ENCODE data around the gene CHCHD1.
A peak's percentile ranks its signal among the peaks of the same experiment; 100 is the strongest.
"Not testable (repeated sequence)": the region's sequence is repeated elsewhere in the genome, so short reads cannot be mapped to it uniquely, and the experiment has no call there.

Gene CHCHD1

DNA sequence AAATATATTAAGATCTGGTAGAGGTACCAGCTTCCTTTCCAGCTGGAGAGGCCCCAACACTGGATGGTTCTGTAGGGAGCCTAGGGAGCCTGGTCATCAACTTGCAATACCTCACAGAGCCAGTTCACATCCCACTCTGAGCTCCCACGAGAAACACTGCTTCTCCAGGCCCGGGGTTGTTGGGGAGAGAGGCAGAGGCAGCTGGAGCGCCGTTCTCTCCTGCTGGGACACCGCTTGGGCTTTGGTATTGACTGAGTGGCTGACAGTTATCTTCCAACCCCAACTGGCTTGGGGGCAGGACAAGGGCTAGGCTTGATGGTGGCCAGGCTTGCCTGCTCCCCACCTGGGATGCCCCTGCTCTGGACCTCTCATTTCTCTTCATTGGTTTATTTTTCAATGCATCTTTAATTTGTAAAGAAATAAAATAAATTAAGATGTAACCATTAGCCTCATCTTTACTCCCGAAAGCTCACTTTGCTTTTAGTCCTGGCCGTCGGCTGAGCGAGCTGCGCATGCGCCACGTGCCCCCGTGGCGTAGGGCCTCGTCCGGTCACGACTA is 10.0 kb upstream of the CHCHD1 start:
- DNase-seq: peak; percentile 16

DNA sequence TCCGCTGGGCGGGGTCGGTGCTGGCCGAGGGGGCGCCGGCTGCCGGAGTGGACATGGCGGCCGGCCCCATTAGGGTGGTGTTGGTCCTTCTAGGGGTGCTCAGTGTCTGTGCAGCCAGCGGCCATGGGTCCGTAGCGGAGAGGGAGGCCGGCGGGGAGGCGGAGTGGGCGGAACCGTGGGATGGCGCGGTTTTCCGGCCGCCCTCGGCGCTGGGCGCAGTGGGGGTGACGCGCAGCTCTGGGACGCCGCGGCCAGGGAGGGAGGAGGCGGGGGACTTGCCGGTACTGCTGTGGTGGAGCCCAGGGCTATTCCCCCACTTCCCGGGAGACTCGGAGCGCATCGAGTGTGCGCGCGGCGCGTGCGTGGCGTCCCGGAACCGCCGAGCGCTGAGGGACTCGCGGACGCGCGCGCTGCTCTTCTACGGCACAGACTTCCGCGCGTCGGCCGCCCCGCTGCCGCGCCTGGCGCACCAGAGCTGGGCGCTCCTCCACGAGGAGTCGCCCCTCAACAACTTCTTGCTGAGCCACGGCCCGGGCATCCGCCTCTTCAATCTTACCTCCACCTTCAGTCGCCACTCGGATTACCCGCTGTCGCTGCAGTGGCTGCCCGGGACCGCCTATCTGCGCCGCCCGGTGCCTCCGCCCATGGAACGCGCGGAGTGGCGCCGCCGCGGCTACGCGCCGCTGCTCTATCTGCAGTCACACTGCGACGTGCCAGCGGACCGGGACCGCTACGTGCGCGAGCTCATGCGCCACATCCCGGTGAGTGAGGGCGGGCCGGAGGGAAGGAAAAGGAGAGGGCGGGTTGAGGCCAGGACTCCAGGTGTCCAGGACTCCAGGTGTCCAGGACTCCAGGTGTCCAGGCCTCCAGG is 9.3 kb upstream of the CHCHD1 start:
- DNase-seq: no peak

DNA sequence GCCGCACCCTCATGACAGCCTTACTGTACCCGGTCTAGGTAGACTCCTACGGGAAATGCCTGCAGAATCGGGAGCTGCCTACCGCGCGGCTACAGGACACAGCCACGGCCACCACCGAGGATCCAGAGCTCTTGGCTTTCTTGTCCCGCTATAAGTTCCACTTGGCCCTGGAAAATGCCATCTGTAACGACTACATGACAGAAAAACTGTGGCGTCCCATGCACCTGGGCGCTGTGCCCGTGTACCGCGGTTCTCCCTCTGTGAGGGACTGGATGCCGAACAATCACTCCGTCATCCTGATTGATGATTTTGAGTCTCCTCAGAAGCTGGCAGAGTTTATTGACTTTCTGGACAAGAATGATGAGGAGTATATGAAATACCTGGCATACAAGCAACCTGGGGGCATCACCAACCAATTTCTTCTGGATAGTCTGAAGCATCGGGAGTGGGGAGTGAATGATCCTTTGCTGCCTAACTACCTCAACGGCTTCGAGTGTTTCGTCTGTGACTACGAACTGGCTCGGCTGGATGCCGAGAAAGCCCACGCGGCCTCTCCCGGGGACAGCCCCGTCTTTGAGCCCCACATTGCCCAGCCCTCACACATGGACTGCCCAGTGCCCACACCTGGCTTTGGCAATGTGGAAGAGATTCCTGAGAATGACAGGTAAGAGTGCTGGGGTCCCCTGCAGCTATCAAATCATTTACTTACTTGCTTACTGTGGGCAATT is 8.5 kb upstream of the CHCHD1 start:
- DNase-seq: no peak

DNA sequence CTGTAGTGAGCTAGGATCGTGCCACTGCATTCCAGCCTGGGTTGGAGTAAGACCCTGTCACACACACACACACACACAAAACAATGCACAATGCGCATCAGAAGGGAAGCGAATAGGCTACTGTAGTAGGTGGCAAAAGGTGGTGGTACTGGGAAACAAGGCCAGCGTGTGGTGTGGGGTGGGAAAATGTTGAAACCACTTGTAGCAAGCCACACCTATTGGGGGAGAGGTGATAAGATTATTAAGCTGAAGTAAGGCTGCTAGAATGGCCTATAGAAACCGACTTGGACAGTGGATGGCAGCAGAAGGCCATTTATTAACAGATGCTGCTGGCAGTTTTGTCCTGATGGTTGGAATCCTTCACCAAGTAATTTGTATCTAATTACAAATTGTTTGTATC is 7.2 kb upstream of the CHCHD1 start:
- DNase-seq: no peak

DNA sequence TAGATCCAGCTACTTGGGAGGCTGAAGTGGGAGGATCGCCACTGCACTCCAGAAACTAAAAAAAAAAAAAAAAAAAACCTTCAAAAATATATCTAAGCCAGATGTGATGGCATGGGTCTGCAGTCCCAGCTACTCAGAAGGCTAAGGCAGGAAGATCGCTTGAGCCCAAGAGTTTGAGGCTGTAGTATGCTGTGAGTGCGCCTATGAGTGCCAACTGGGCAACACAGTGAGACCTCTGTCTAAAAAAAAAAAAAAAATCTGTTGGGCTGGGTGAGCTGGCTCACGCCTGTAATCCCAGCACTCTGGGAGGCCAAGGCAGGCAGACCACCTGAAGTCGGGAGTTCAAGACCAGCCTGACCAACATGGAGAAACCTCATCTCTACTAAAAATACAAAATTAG is 2.8 kb upstream of the CHCHD1 start:
- no peak for DNase-seq

DNA sequence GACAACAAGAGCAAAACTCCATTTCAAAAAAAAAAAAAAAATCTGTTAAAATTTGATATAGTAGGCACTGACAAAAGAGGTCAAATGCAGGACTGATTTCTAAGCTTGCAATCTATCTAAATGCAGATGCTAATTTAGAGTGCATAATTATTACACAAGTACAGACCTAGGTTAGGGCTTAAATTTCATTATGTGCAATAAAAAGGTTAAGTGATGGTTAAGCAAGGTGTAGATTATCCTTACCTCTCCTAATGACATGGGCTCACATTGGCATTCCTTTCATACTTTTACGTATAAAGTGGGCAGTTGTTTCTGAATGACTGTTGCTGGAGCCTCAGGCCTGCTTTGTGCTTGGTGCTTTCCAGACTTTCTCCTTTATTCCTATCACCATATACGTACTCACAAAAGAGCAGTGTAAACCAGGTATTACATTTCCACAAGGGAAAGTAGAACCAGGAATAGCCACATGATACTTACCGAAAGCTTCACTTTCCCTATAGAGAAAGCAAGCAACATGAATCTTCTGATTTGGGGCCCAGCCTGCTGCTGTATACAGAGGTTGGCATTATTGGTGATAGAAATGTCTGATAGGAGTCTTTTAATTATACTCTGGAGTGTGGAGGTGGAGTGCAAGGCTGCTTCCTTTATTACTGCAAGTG is 2.2 kb upstream of the CHCHD1 start:
- no peak for DNase-seq

DNA sequence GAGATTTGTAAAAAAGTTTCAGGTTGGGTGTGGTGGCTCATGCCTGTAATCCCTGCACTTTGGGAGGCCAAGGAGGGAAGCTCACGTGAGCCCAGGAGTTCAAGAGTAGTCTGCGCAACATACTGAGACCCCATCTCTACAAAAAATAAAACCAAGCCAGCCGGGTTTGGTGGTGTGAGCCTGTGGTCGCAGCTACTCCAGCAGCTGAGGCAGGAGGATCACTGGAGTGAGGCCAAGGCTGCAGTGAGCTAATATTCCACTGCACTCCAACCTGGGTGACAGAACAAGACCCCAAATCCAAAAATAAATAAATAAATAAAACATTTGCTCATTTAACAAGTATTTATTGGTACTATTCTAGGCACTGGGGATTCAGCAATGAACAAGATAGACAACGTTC is 1.5 kb upstream of the CHCHD1 start:
- no peak for DNase-seq

DNA sequence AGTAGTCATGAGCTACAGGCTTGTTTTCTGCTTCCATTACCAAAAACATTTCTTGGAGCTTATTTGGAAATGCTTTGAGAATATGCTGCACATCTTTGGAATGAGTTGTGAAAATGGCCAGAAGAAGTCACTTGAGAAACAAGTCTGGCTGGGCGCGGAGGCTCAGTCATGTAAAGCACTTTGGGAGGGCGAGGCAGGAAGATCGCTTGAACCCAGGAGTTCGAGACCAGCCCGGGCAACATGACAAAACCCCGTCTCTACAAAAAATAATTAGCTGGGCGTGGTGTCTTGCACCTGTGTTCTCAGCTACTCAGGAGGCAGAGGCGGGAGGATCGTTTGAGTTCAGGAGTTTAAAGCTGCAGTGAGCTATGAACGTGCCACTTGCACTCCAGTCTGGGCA is 882 bp upstream of the CHCHD1 start:
- DNase-seq: no peak

DNA sequence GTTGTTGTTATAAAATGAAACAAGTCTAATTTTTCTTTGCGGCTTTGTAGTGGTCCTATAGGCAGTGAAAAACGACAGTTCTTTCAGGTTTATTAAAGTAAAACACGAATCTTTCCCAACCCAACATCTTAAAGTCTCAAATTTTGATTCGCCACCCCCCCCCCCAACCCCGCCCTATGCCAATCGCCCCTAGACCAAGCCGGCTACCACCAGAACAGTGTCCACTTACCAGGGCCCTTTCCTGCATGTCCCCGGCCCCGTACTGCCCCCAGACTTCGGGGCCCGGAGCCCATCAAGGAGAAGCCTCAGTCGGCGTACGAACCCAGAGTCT is 335 bp upstream of the CHCHD1 start:
- no peak for DNase-seq

DNA sequence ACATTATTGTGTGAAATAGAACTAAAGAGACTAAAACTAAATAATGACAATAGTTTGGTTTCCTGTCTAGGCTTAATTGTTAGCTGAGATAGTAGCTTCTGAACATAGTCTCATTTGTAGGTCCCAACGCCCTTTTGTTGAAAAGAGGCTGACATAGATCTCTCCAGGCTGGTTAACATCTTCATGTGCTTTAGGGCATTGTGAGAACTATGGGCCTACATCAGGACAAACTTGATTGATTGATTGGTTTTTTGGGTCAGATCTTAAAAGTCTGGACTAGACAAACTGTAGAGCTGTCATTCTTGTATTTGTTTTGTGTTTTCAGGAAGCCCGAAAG is 869 bp downstream of the CHCHD1 start:
- no peak for DNase-seq

DNA sequence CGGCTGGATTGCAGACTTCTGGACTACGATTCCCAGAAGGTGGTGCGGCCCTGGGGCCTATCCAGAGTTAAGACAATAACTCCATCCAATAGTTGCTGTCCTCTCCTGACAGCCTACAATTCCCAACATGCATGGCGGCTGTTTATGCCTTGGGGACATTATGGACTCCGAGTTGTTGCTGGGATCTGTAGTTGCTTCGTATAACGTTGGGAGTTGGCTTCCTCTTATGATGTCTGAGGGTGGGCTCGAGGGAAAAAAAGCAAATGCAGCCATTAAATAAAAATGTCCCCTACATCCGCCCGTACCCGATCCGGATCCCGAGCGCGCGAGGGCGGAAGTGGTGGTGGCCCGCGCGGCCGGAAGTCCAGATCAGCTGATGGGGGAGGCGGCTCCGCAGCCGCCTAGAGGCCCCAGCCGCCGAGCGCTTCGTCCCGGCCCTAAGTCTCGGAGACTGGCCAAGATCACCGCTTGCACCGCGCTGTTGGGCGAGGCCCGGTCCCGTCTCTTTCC is 3.4 kb downstream of the CHCHD1 start, which contains the start of gene ZSWIM8:
Gene ZSWIM8, plus strand, starts transcription at position 396 of the 510 bp plus-strand sequence. CDS start 273 bp downstream, outside the sequence.
- peak; percentile 58 for DNase-seq

DNA sequence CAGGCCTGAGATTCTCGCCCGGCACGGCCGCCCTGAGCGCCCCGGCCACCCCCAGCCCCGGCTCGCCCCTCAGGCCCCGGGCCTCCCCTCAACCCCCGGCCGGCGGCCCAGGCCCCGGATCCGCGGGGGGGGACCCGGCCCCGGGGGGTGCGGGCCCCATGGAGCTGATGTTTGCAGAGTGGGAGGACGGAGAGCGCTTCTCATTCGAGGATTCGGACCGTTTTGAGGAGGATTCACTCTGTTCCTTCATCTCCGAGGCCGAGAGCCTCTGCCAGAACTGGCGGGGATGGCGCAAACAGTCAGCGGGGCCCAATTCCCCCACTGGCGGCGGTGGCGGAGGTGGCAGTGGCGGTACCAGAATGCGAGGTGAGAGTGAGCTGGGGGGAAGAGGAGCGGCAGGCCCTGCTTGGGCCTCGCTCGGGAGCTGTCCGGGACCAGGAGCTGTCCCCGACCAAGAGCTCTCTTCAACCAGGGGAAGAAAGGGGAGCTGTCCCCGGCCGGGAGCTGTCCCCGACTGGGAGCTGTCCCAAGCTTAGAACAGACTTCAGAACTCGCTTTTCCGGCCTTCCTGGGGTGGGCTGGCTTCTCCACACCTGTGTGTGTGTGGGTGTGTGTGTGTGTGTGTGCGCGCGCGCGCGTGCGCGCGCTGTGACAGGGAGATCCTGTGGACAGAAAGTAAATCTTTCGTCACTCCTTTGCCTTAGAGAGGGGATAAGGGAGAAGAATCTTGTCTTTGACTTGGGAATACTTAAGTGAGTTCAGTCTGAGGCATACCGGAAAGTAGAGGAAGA is 4.1 kb downstream of the CHCHD1 start:
- DNase-seq: no peak

DNA sequence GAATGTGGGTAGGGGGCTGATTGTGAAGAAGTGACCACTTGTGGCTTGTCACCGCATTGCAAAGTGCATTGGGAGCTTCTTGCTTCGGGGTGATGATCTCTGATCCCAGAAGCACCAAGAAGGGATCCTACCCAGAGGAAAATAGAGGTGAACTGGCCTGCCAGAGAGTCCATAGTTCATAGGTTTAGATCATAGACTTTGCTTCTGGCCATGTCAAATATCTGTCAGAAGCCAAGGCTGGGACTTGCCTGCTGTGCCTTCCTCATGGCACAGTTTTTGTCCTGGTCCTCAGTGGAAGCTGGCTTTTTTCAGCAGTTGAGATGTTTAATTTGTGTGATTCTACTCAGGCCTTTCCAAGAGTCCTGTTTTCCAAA is 4.7 kb downstream of the CHCHD1 start:
- no peak for DNase-seq

DNA sequence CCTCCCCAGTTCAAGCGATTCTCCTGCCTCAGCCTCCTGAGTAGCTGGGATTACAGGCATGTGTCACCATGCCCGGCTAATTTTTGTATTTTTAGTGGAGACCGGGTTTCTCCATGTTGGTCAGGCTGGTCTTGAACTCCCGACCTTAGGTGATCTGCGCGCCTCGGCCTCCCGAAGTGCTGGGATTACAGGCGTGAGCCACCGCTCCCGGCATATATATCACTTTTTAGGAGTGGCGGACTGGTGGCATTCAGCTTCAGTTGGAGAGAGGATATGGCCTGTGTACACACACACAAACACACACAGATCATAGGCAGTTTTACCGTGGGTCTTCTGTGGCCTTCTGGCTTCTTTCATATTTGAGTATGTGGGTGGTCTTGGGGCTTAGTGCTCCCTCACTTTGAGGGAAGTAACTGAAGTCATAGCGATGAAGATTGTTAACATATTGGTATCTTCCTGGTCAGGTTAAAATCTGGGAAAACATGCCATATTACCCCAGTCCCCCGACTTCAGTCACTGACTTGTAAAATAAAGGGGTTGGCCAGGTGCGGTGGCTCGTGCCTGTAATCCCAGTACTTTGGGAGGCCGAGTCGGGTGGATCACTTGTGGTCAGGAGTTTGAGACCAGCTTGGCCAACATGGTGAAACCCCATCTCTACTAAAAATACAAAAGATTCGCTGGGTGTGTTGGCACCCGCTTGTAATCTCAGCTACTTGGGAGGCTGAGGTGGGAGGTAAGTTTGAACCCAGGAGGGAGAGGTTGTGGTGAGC is 5.4 kb downstream of the CHCHD1 start:
- not testable (repeated sequence) for DNase-seq

DNA sequence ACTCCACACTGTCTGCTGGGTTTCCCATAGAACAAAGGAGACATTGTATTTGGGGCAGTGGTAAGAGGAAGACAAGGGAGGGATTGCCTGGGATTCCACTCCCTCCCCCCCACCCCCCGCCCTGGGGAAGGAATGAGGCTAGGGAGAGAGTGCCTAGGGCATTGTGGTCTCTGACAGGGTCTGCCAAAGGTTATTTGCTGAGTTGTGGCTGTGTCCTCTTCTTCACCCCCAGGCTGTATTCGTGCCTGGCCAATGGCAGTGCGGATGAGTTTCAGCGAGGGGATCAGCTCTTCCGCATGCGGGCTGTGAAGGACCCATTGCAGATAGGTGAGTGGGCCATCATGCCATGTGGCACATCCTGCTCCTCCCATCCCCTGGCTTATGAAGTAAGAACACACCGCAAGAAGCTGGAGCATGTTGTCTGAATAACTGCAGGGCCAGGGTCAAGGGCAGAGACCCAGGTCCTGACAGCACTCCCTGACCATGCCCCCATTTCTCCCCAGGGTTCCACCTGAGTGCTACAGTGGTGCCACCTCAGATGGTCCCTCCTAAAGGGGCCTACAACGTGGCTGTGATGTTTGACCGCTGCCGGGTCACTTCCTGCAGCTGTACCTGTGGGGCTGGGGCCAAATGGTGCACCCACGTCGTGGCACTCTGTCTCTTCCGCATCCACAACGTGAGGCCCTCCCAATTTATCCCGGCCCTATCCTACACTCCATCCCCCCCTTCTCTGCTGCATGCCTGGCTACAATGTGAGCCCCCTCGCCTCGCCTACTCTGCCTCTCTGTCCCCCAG is 7.2 kb downstream of the CHCHD1 start:
- DNase-seq: no peak

DNA sequence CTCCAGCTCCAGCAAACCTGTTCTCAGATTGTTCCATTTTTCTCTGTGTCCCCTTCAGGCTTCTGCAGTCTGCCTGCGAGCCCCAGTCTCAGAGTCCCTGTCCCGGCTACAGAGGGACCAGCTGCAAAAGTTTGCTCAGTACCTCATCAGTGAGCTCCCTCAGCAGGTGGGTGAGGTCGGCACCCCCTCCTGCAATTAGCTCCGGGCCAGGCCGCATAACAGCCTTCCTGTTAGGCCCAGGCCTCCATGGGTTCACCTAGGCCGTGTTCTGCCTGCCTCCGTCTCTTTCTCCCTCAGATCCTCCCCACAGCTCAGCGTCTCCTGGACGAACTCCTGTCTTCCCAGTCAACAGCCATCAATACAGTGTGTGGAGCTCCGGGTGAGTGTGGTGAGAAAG is 7.8 kb downstream of the CHCHD1 start:
- DNase-seq: no peak

DNA sequence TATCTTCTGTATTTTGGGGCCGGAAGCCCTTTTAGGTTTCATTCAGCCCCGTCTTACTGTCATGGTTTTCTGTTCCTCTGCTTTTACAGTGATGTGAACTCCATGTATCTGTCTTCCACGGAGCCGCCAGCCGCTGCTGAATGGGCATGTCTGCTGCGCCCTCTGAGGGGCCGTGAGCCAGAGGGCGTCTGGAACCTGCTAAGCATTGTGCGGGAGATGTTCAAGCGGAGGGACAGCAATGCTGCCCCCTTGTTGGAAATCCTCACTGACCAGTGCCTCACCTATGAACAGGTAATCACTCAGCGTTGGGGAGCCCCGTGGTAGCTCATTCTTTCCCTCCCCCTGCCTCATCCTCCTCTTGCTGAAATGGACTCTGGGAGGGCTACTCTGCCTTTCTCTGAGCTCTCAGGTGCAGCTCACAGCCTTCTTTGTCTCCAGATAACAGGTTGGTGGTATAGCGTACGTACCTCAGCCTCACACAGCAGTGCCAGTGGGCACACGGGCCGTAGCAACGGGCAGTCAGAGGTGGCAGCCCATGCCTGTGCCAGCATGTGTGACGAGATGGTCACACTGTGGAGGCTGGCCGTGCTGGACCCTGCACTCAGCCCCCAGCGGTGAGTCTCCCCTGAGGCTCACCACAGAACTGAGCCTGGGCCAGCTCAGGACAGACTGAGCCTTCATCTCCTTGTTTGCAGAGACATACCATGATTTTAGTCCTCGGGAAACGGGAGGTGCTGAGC is 9.2 kb downstream of the CHCHD1 start:
- no peak for DNase-seq

DNA sequence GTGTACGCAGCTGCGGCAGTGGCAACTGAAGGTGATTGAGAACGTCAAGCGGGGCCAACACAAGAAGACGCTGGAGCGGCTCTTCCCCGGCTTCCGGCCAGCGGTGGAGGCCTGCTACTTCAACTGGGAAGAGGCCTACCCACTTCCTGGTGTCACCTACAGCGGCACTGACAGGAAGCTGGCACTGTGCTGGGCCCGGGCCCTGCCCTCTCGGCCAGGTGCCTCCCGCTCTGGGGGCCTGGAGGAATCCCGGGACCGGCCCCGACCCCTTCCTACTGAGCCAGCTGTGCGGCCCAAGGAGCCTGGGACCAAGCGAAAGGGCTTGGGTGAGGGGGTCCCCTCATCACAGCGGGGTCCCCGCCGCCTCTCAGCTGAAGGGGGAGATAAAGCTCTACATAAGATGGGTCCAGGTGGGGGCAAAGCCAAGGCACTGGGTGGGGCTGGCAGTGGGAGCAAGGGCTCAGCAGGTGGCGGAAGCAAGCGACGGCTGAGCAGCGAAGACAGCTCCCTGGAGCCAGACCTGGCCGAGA is 10.1 kb downstream of the CHCHD1 start:
- DNase-seq: no peak

DNA sequence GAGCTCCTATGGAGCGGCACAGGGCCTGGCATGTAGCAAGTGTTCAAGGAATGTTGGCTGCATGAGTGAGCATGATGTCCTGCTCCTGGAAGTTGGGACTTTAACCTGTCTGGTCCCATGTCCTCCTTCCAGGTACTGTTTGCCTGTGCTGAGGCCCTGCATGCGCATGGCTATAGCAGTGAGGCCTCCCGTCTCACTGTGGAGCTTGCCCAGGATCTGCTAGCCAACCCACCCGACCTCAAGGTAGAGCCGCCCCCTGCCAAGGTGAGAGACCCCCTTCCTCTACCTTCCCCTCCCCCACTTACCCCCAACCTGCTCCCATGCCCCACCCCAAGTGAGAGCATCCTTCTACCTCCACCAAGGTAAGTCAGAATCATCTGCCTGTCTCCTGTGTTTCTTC is 11.6 kb downstream of the CHCHD1 start:
- DNase-seq: no peak

DNA sequence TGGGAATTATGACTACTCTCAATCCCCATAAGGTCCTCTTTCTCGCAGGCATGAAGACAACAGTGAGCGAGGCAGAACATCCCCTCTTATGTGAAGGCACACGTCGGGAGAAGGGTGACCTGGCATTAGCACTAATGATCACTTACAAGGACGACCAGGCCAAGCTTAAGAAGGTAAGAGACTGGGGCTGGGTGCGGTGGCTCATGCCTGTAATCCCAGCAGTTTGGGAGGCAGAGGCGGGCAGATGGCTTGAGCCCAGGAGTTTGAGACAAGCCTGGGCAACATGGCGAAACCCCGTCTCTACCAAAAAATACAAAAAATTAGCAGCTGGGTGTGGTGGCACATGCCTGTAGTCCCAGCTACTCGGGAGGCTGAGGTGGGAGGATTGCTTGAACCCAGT is 13.6 kb downstream of the CHCHD1 start:
- not testable (repeated sequence) for DNase-seq

Data from NCI-H1048 (cell line).